Measurements from ENCODE around the gene SLC25A21.

- TF ChIP-seq EZH2phosphoT487 (IDR thresholded peaks at IDR 0.05) (no peak), EZH2 (IDR thresholded peaks at IDR 0.05) (no peak)
- TF ChIP-seq, protein P1, sequence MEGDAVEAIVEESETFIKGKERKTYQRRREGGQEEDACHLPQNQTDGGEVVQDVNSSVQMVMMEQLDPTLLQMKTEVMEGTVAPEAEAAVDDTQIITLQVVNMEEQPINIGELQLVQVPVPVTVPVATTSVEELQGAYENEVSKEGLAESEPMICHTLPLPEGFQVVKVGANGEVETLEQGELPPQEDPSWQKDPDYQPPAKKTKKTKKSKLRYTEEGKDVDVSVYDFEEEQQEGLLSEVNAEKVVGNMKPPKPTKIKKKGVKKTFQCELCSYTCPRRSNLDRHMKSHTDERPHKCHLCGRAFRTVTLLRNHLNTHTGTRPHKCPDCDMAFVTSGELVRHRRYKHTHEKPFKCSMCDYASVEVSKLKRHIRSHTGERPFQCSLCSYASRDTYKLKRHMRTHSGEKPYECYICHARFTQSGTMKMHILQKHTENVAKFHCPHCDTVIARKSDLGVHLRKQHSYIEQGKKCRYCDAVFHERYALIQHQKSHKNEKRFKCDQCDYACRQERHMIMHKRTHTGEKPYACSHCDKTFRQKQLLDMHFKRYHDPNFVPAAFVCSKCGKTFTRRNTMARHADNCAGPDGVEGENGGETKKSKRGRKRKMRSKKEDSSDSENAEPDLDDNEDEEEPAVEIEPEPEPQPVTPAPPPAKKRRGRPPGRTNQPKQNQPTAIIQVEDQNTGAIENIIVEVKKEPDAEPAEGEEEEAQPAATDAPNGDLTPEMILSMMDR (IDR thresholded peaks at IDR 0.05), result no peak
Measured at GRCh38 chr14:36856095-36856878, 316.1 kb downstream of the SLC25A21 start.
